ENCODE results near the gene ATRN. TPM values are rescaled to one million over a fixed set of nuclear protein-coding genes. Genes with fewer than 3 reads are reported as not detected.
"Not testable (repeated sequence)": the region's sequence is repeated elsewhere in the genome, so short reads cannot be mapped to it uniquely, and the experiment has no call there.

Gene ATRN
- total RNA-seq, 2 experiments from 2014 or later: 6.8 to 7.6 TPM

- CTCF ChIA-PET: no interaction called here
- Mint-ChIP-seq H3K27me3 (no peaks in the 10 kb centered on the region), H3K36me3 (ENCODE audit: low read depth) (no peaks in the 10 kb centered on the region), H3K27ac (peak overlapping the region; percentile 34), H3K4me3 (peak overlapping the region; percentile 84), H3K4me1 (peaks cover 26% of the 10 kb centered on the region), H3K9me3 (ENCODE audit: low read depth) (no peaks in the 10 kb centered on the region)
- no peak for DNase-seq
- ATAC-seq: peak; percentile 7
- intact Hi-C loops (cut with DNase I, micrococcal nuclease): loop anchor here (2.0 to 10.0 kb wide), 8 partner anchors 63 to 1074 kb away; partner anchors contain the start of genes MRPS26 (in 1 of the 2), NOP56 (in 1 of the 2) and SLC4A11 (in 1 of the 2)
- POLR2A ChIA-PET: no interaction called here
Measured at GRCh38 chr20:3471397-3472021, 691 bp downstream of the ATRN start.

- ChIA-PET POLR2A (interaction anchor here (0.6 kb wide), 1 partner anchor 19 kb away, joined by 6 read pairs; no protein-coding TSS in a partner anchor), CTCF (no interaction called here)
- DNase-seq (no peak), ATAC-seq (peak; percentile 19)
- peaks cover 26% of the 10 kb centered on the region for H3K4me1 Mint-ChIP-seq
- H3K36me3 Mint-ChIP-seq (ENCODE audit: low read depth): no peaks in the 10 kb centered on the region
- intact Hi-C loops (cut with DNase I, micrococcal nuclease): loop anchor here (2.0 to 10.0 kb wide), 4 partner anchors 297 to 1075 kb away; partner anchors contain the start of gene MRPS26 (in 1 of the 2)
- peak overlapping the region; percentile 84 for H3K4me3 Mint-ChIP-seq
- no peaks in the 10 kb centered on the region for H3K27me3 Mint-ChIP-seq
- no peaks in the 10 kb centered on the region for H3K9me3 Mint-ChIP-seq (ENCODE audit: low read depth)
- H3K27ac Mint-ChIP-seq: peak overlapping the region; percentile 34
Measured at GRCh38 chr20:3472105-3472504, 1.3 kb downstream of the ATRN start.

GRCh38 chr20:3473324-3473723 is 2.5 kb downstream of the ATRN start:
- ChIA-PET CTCF (interaction anchor here (0.6 kb wide), 1 partner anchor 485 kb away, joined by 3 read pairs; no protein-coding TSS in a partner anchor), POLR2A (no interaction called here)
- no peak overlapping the region for H3K4me3 Mint-ChIP-seq
- H3K36me3 Mint-ChIP-seq (ENCODE audit: low read depth): no peaks in the 10 kb centered on the region
- H3K27ac Mint-ChIP-seq: no peak overlapping the region
- H3K27me3 Mint-ChIP-seq: no peaks in the 10 kb centered on the region
- H3K9me3 Mint-ChIP-seq (ENCODE audit: low read depth): no peaks in the 10 kb centered on the region
- intact Hi-C loops (cut with DNase I, micrococcal nuclease): loop anchor here (2.0 to 10.0 kb wide), 4 partner anchors 299 to 1076 kb away; partner anchors contain the start of gene MRPS26 (in 1 of the 2)
- H3K4me1 Mint-ChIP-seq: peaks cover 26% of the 10 kb centered on the region
- ATAC-seq: no peak
- DNase-seq: no peak

GRCh38 chr20:3473944-3474343 is 3.1 kb downstream of the ATRN start:
- H3K9me3 Mint-ChIP-seq (ENCODE audit: low read depth): no peaks in the 10 kb centered on the region
- DNase-seq (no peak), ATAC-seq (peak; percentile 43)
- no peaks in the 10 kb centered on the region for H3K27me3 Mint-ChIP-seq
- no peaks in the 10 kb centered on the region for H3K36me3 Mint-ChIP-seq (ENCODE audit: low read depth)
- ChIA-PET CTCF (interaction anchor here (0.6 kb wide), 1 partner anchor 486 kb away, joined by 3 read pairs; no protein-coding TSS in a partner anchor), POLR2A (no interaction called here)
- intact Hi-C loops (cut with DNase I, micrococcal nuclease): loop anchor here (2.0 to 10.0 kb wide), 4 partner anchors 299 to 1077 kb away; partner anchors contain the start of gene MRPS26 (in 1 of the 2)
- peaks cover 26% of the 10 kb centered on the region for H3K4me1 Mint-ChIP-seq
- no peak overlapping the region for H3K27ac Mint-ChIP-seq
- no peak overlapping the region for H3K4me3 Mint-ChIP-seq

- H3K36me3 Mint-ChIP-seq (ENCODE audit: low read depth); CTCF ChIA-PET; H3K27me3 Mint-ChIP-seq: not testable (repeated sequence)
Measured at GRCh38 chr20:3477003-3477860, 6.4 kb downstream of the ATRN start.

GRCh38 chr20:3477861-3478544 is 7.2 kb downstream of the ATRN start:
- H3K36me3 Mint-ChIP-seq (ENCODE audit: low read depth): peaks cover 3% of the 10 kb centered on the region
- no peak for DNase-seq
- intact Hi-C loops (cut with DNase I, micrococcal nuclease): loop anchor here in 1 of 2 experiments (10.0 kb wide), 1 partner anchor 337 kb away; no protein-coding TSS in a partner anchor
- no peak overlapping the region for H3K27ac Mint-ChIP-seq
- peaks cover 24% of the 10 kb centered on the region for H3K4me1 Mint-ChIP-seq
- no peak for ATAC-seq
- H3K9me3 Mint-ChIP-seq (ENCODE audit: low read depth): no peaks in the 10 kb centered on the region
- POLR2A ChIA-PET: no interaction called here
- CTCF ChIA-PET: no interaction called here
- no peak overlapping the region for H3K4me3 Mint-ChIP-seq
- no peaks in the 10 kb centered on the region for H3K27me3 Mint-ChIP-seq

More at GRCh38 chr20:3477003-3477860, 6.4 kb downstream of the ATRN start:
- H3K4me3 Mint-ChIP-seq; H3K9me3 Mint-ChIP-seq (ENCODE audit: low read depth); ATAC-seq; H3K27ac Mint-ChIP-seq; DNase-seq; POLR2A ChIA-PET: not testable (repeated sequence)
- intact Hi-C loops (cut with DNase I, micrococcal nuclease): loop anchor here in 1 of 2 experiments (10.0 kb wide), 1 partner anchor 338 kb away; no protein-coding TSS in a partner anchor
- peaks cover 32% of the 10 kb centered on the region for H3K4me1 Mint-ChIP-seq

GRCh38 chr20:3479025-3479424 is 8.2 kb downstream of the ATRN start:
- DNase-seq (no peak), ATAC-seq (no peak)
- Mint-ChIP-seq H3K27me3 (no peaks in the 10 kb centered on the region), H3K36me3 (ENCODE audit: low read depth) (peaks cover 3% of the 10 kb centered on the region), H3K4me3 (no peak overlapping the region), H3K9me3 (ENCODE audit: low read depth) (no peaks in the 10 kb centered on the region), H3K27ac (no peak overlapping the region), H3K4me1 (peaks cover 14% of the 10 kb centered on the region)
- ChIA-PET CTCF (no interaction called here), POLR2A (no interaction called here)
- intact Hi-C loops (cut with DNase I, micrococcal nuclease): loop anchor here in 1 of 2 experiments (10.0 kb wide), 1 partner anchor 336 kb away; no protein-coding TSS in a partner anchor

- Mint-ChIP-seq H3K27ac (no peak overlapping the region), H3K36me3 (ENCODE audit: low read depth) (peaks cover 3% of the 10 kb centered on the region), H3K4me1 (peaks cover 15% of the 10 kb centered on the region), H3K27me3 (no peaks in the 10 kb centered on the region), H3K4me3 (no peak overlapping the region), H3K9me3 (ENCODE audit: low read depth) (no peaks in the 10 kb centered on the region)
- ATAC-seq: peak; percentile 44
- POLR2A ChIA-PET: no interaction called here
- CTCF ChIA-PET: no interaction called here
- intact Hi-C loops (cut with DNase I, micrococcal nuclease): loop anchor here in 1 of 2 experiments (10.0 kb wide), 1 partner anchor 335 kb away; no protein-coding TSS in a partner anchor
- DNase-seq: no peak
Measured at GRCh38 chr20:3479759-3480615, 9.2 kb downstream of the ATRN start.

- DNase-seq (no peak), ATAC-seq (no peak)
- H3K4me3 Mint-ChIP-seq: no peak overlapping the region
- peaks cover 8% of the 10 kb centered on the region for H3K9me3 Mint-ChIP-seq (ENCODE audit: low read depth)
- H3K4me1 Mint-ChIP-seq: peaks cover 25% of the 10 kb centered on the region
- ChIA-PET POLR2A (no interaction called here), CTCF (no interaction called here)
- no peak overlapping the region for H3K27ac Mint-ChIP-seq
- intact Hi-C loops (cut with DNase I, micrococcal nuclease): no loop called here
- peaks cover 18% of the 10 kb centered on the region for H3K36me3 Mint-ChIP-seq (ENCODE audit: low read depth)
- no peaks in the 10 kb centered on the region for H3K27me3 Mint-ChIP-seq
Measured at GRCh38 chr20:3483309-3483708, 12.5 kb downstream of the ATRN start.

- H3K4me1 Mint-ChIP-seq: peaks cover 25% of the 10 kb centered on the region
- POLR2A ChIA-PET: no interaction called here
- H3K36me3 Mint-ChIP-seq (ENCODE audit: low read depth): peaks cover 18% of the 10 kb centered on the region
- H3K9me3 Mint-ChIP-seq (ENCODE audit: low read depth): peaks cover 8% of the 10 kb centered on the region
- DNase-seq: no peak
- H3K27ac Mint-ChIP-seq: no peak overlapping the region
- no peak for ATAC-seq
- no peak overlapping the region for H3K4me3 Mint-ChIP-seq
- no peaks in the 10 kb centered on the region for H3K27me3 Mint-ChIP-seq
- CTCF ChIA-PET: no interaction called here
- intact Hi-C loops (cut with DNase I, micrococcal nuclease): no loop called here
Measured at GRCh38 chr20:3483784-3484183, 13.0 kb downstream of the ATRN start.

Measured in activated CD4-positive, alpha-beta T cell treated with anti-CD3 and anti-CD28 coated beads for 36 hours (primary cell).